Spinal cord (tissue), 10 donors: ENCODE measurements around the gene LIAS. TPM values are rescaled to one million over a fixed set of nuclear protein-coding genes. Genes with fewer than 3 reads are reported as not detected.
"Not testable (repeated sequence)": the region's sequence is repeated elsewhere in the genome, so short reads cannot be mapped to it uniquely, and the experiment has no call there.

Source experiments
- DNase-seq, 6 donors: peaks; one replicate each; pipeline versions ENCODE4 v3.0.0 to v3.0.0-alpha.2; 2013 to 2015; ENCODE audit warnings: low spot score in 6 of 6, low read depth in 4 of 6
- H3K27ac ChIP-seq: one replicate; pipeline ENCODE4 v1.5.1; 2013; ENCODE audit warnings: low read depth, low read length, control low read depth
- H3K27me3 ChIP-seq: one replicate; pipeline ENCODE4 v1.6.1; 2013; ENCODE audit warnings: low read length; ENCODE audit not compliant: control insufficient read depth, insufficient read depth
- H3K36me3 ChIP-seq: one replicate; pipeline ENCODE4 v1.6.1; 2013; ENCODE audit warnings: low read length; ENCODE audit not compliant: control insufficient read depth, insufficient read depth
- H3K4me1 ChIP-seq: one replicate; pipeline ENCODE4 v1.6.1; 2013; ENCODE audit warnings: low read length; ENCODE audit not compliant: control insufficient read depth, insufficient read depth
- H3K4me3 ChIP-seq: one replicate; pipeline ENCODE4 v1.5.1; 2013; ENCODE audit warnings: low read depth, low read length, control low read depth
- H3K9me3 ChIP-seq: one replicate; pipeline ENCODE4 v1.6.1; 2013; ENCODE audit warnings: low read length; ENCODE audit not compliant: control insufficient read depth, insufficient read depth
- WGBS: methylation state at CpG from one replicate; pipeline ENCODE4 v1.1.5; 2013; ENCODE audit warnings: missing lambda C conversion rate; ENCODE audit not compliant: insufficient coverage; 5-methylcytosine and 5-hydroxymethylcytosine counted together
- long read RNA-seq, 4 donors: transcript quantifications; one replicate each; lab custom pipeline, GENCODE V29; 2026
- polyA plus RNA-seq, 2 donors: library from polyadenylated mRNA; unstranded; fragments of 120-200 nt; gene quantifications; one replicate each; pipeline ENCODE4 v1.2.1, GENCODE V29; 2013; ENCODE audit not compliant: insufficient read length in 2 of 2
- total RNA-seq, 2 donors: library from RNA; depleted of rRNA in 1 of 2; stranded (reverse); fragments of 120-200 nt in 1 of 2; fragments of >200 nt in 1 of 2; gene quantifications; one replicate each; pipeline versions ENCODE4 v1.2.3 to v1.2.4, GENCODE V29; 2013 to 2014
- donor health status: healthy.

The LIAS gene
- 10 to 100 TPM; 17.2 to 17.3 TPM for total RNA-seq
- polyA plus RNA-seq, result 10 to 100 TPM; 20.7 to 25.4 TPM
- long read RNA-seq, donor 1, full-length matches to known transcripts, result 5 of 5 reads
- long read RNA-seq, donor 1, partial matches to known transcripts, result 0 of 5 reads
- long read RNA-seq, donor 1, other reads (novel, unspliced or antisense), result 0 of 5 reads
- long read RNA-seq, donor 2, result 0 reads
- long read RNA-seq, donor 3, full-length matches to known transcripts, result 2 of 2 reads
- long read RNA-seq, donor 3, partial matches to known transcripts, result 0 of 2 reads
- long read RNA-seq, donor 3, other reads (novel, unspliced or antisense), result 0 of 2 reads
- long read RNA-seq, donor 4, full-length matches to known transcripts, result 9 of 9 reads
- long read RNA-seq, donor 4, partial matches to known transcripts, result 0 of 9 reads
- long read RNA-seq, donor 4, other reads (novel, unspliced or antisense), result 0 of 9 reads

GRCh38 chr4:39458505-39459300 is at the start of gene LIAS, which contains the start of gene RPL9:
TSS of gene LIAS (plus strand) at chr4:39459056. CDS start at chr4:39459118, 62 bp downstream.
TSS of gene RPL9 (minus strand) at chr4:39458922. CDS start at chr4:39458439, 483 bp downstream.
- DNase-seq, result peak; percentile 96 to 99 (median 98)
- Histone ChIP-seq H3K4me3 (peak within 1 kb of the TSS; percentile 99), H3K4me1 (peaks cover 15% of the 10 kb centered on the region), H3K36me3 (peaks cover 23% of the 10 kb centered on the region), H3K27me3 (no peaks in the 10 kb centered on the region), H3K9me3 (no peaks in the 10 kb centered on the region), H3K27ac (peak within 1 kb of the TSS; percentile 99)
- 0% methylated on average over 49 of the region's 55 CpGs for WGBS

GRCh38 chr4:39410415-39410814 is 48.4 kb upstream of the LIAS start:
- Histone ChIP-seq H3K4me1 (no peaks in the 10 kb centered on the region), H3K27ac (no peak overlapping the region), H3K4me3 (no peak overlapping the region), H3K27me3 (no peaks in the 10 kb centered on the region), H3K9me3 (no peaks in the 10 kb centered on the region), H3K36me3 (no peaks in the 10 kb centered on the region)
- DNase-seq, result no peak
- 60% methylated on average over 1 of the region's 5 CpGs for WGBS

- H3K27me3 ChIP-seq, H3K4me1 ChIP-seq, H3K27ac ChIP-seq, H3K4me3 ChIP-seq, DNase-seq, H3K9me3 ChIP-seq, H3K36me3 ChIP-seq: not testable (repeated sequence)
- 98% methylated on average over 7 of the region's 8 CpGs for WGBS
These were observed 47.3 kb upstream of the LIAS start for GRCh38 chr4:39411561-39411960.

GRCh38 chr4:39415678-39416283 is 43.1 kb upstream of the LIAS start:
- H3K9me3 ChIP-seq, result no peaks in the 10 kb centered on the region
- no CpG with 5 or more reads among the region's 2 CpGs for WGBS
- no peak overlapping the region for H3K4me3 ChIP-seq
- no peaks in the 10 kb centered on the region for H3K4me1 ChIP-seq
- H3K36me3 ChIP-seq, result no peaks in the 10 kb centered on the region
- no peak overlapping the region for H3K27ac ChIP-seq
- no peaks in the 10 kb centered on the region for H3K27me3 ChIP-seq
- no peak for DNase-seq

GRCh38 chr4:39422247-39422646 is 36.6 kb upstream of the LIAS start:
- no peaks in the 10 kb centered on the region for H3K4me1 ChIP-seq
- no CpG with 5 or more reads among the region's 3 CpGs for WGBS
- H3K9me3 ChIP-seq, result no peaks in the 10 kb centered on the region
- H3K4me3 ChIP-seq, result no peak overlapping the region
- no peaks in the 10 kb centered on the region for H3K27me3 ChIP-seq
- no peak overlapping the region for H3K27ac ChIP-seq
- DNase-seq, result no peak
- no peaks in the 10 kb centered on the region for H3K36me3 ChIP-seq

GRCh38 chr4:39425297-39425696 is 33.6 kb upstream of the LIAS start:
- not testable (repeated sequence) for H3K4me3 ChIP-seq, H3K27me3 ChIP-seq, DNase-seq, H3K9me3 ChIP-seq, H3K27ac ChIP-seq, H3K36me3 ChIP-seq, H3K4me1 ChIP-seq
- 80% methylated on average over 1 of the region's 1 CpG for WGBS

GRCh38 chr4:39426728-39427127 is 32.1 kb upstream of the LIAS start:
- no CpG with 5 or more reads among the region's 1 CpG for WGBS
- H3K27ac ChIP-seq, result no peak overlapping the region

GRCh38 chr4:39427520-39428114 is 31.2 kb upstream of the LIAS start:
- 67% methylated on average over 3 of the region's 10 CpGs for WGBS
- Histone ChIP-seq H3K27ac (no peak overlapping the region), H3K27me3 (no peaks in the 10 kb centered on the region), H3K9me3 (no peaks in the 10 kb centered on the region), H3K36me3 (no peaks in the 10 kb centered on the region), H3K4me3 (no peak overlapping the region), H3K4me1 (no peaks in the 10 kb centered on the region)
- no peak for DNase-seq

More at GRCh38 chr4:39426728-39427127, 32.1 kb upstream of the LIAS start:
- no peak for DNase-seq
- no peaks in the 10 kb centered on the region for H3K36me3 ChIP-seq
- H3K4me3 ChIP-seq, result no peak overlapping the region
- H3K9me3 ChIP-seq, result no peaks in the 10 kb centered on the region
- H3K27me3 ChIP-seq, result no peaks in the 10 kb centered on the region
- no peaks in the 10 kb centered on the region for H3K4me1 ChIP-seq
